BLaER1 treated with 17β-estradiol and CSF1 and Interleukin-3, amounts not matched to agents 10 nM and 100 nM (cell line): ENCODE measurements around the gene KLHL4.
"Not testable (repeated sequence)": the region's sequence is repeated elsewhere in the genome, so short reads cannot be mapped to it uniquely, and the experiment has no call there.

Experiments used
- H3K27ac ChIP-seq, 11 experiments: shearing (Covaris generic); formaldehyde crosslinking; 2 replicates each; pipeline ENCODE4 v1.8.1; 2022
- H3K27me3 ChIP-seq, 11 experiments: shearing (Covaris generic); formaldehyde crosslinking; 2 replicates each; pipeline ENCODE4 v1.8.1; 2022
- H3K36me3 ChIP-seq, 11 experiments: shearing (Covaris generic); formaldehyde crosslinking; 2 replicates each; pipeline ENCODE4 v1.8.1; 2022
- H3K4me1 ChIP-seq, 10 experiments: shearing (Covaris generic); formaldehyde crosslinking; 2 replicates each; pipeline ENCODE4 v1.8.1; 2022
- H3K4me2 ChIP-seq, 11 experiments: shearing (Covaris generic); formaldehyde crosslinking; 2 replicates each; pipeline ENCODE4 v1.8.1; 2022
- H3K4me3 ChIP-seq, 10 experiments: shearing (Covaris generic); formaldehyde crosslinking; 2 replicates each; pipeline ENCODE4 v1.8.1; 2022
- H3K9ac ChIP-seq, 11 experiments: shearing (Covaris generic); formaldehyde crosslinking; 2 replicates each; pipeline ENCODE4 v1.8.1; 2022
- H3K9me3 ChIP-seq, 11 experiments: shearing (Covaris generic); formaldehyde crosslinking; replicated peaks in 1 of 11; 2 replicates each; pipeline ENCODE4 v1.8.1; 2022
- H4K20me1 ChIP-seq, 11 experiments: shearing (Covaris generic); formaldehyde crosslinking; 2 replicates each; pipeline ENCODE4 v1.8.1; 2022
- Cebpa-rat ChIP-seq, 11 experiments: shearing (Covaris generic); IDR thresholded peaks; 2 replicates each; pipeline ENCODE4 v1.8.1; 2022

The KLHL4 gene

DNA sequence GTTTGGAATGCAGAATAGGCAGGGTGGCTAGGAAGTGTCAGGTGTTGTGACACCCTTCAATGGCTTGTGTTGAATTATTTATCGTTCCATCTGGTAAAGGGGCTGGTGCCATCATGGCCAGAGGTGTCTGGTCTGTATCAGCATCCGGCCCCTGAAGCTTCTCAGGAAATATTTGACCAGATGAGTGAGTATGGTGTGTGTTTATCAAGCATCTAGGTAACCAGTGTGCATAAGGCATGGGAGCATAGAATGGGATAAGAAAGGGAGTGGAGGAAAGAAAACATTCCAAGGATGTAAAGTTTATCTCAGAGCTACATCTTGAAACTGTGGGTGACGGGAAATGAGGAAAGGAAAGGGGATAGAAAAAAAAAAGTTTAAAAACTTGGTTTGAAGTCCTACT lies 109.4 kb downstream of the KLHL4 start:
- Histone ChIP-seq H3K4me3 (no peak overlapping the region), H4K20me1 (no peaks in the 10 kb centered on the region; a peak in 1 of 22 replicates), H3K27me3 (peaks cover 83 to 100% (median 98%) of the 10 kb centered on the region in 11 experiments), H3K9ac (no peak overlapping the region), H3K9me3 (no peaks in the 10 kb centered on the region; a peak in 1 of 22 replicates), H3K27ac (no peak overlapping the region), H3K4me1 (no peaks in the 10 kb centered on the region), H3K36me3 (no peaks in the 10 kb centered on the region), H3K4me2 (no peak overlapping the region)
- TF ChIP-seq Cebpa-rat (IDR thresholded peaks at IDR 0.05) = no peak

- Histone ChIP-seq H3K4me2 (no peak overlapping the region), H3K9me3 (peaks cover 4 to 15% (median 12%) of the 10 kb centered on the region in 11 experiments; a peak in 15 of 22 replicates), H3K27me3 (peaks cover 69 to 99% (median 94%) of the 10 kb centered on the region in 11 experiments), H3K36me3 (no peaks in the 10 kb centered on the region), H3K4me3 (no peak overlapping the region), H3K4me1 (peaks cover 0 to 23% (median 13%) of the 10 kb centered on the region in 10 experiments; a peak in 17 of 20 replicates), H3K9ac (no peak overlapping the region), H4K20me1 (no peaks in the 10 kb centered on the region; a peak in 1 of 22 replicates), H3K27ac (no peak overlapping the region)
- TF ChIP-seq Cebpa-rat (IDR thresholded peaks at IDR 0.05) = no peak
These were observed 116.8 kb downstream of the KLHL4 start for GRCh38 chrX:87634361-87634760.

DNA sequence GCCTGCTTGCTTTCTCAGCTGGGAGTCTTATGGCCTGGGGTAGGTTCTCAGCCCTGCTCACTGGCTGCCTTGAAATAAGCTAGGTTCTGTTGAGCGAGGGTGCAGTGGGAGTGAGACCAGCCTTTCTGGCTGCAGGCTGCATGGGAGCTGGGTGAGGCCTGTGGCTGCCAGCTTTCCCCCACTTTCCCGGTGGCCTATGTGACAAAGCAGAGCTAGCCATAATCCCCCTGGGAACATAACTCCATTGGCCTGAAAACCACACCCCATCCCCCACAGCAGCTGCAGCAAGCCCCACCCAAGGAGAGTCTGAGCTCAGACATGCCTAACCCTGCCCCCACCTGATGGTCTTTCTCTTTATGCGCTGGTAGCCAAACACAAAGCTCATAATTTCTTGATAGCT lies 118.9 kb downstream of the KLHL4 start:
- H3K27me3 ChIP-seq = peaks cover 71 to 99% (median 94%) of the 10 kb centered on the region in 11 experiments
- no peaks in the 10 kb centered on the region for H4K20me1 ChIP-seq
- peaks cover 4 to 20% (median 12%) of the 10 kb centered on the region in 11 experiments; a peak in 17 of 22 replicates for H3K9me3 ChIP-seq
- no peaks in the 10 kb centered on the region for H3K36me3 ChIP-seq
- peak overlapping the region in 3 of 10 experiments; percentile 10 to 29 (median 26); a peak in 3 of 20 replicates for H3K4me3 ChIP-seq
- H3K9ac ChIP-seq = peak overlapping the region in 6 of 11 experiments; percentile 21 to 62 (median 38); a peak in 6 of 22 replicates
- no peak for TF ChIP-seq Cebpa-rat (IDR thresholded peaks at IDR 0.05)
- H3K27ac ChIP-seq = peak overlapping the region in 7 of 11 experiments; percentile 46 to 80 (median 68); a peak in 11 of 22 replicates
- H3K4me2 ChIP-seq = peak overlapping the region; percentile 5 to 77 (median 67); a peak in 21 of 22 replicates
- peaks cover 0 to 23% (median 13%) of the 10 kb centered on the region in 10 experiments; a peak in 17 of 20 replicates for H3K4me1 ChIP-seq

- Histone ChIP-seq H3K4me1 (peaks cover 0 to 12% (median 7%) of the 10 kb centered on the region in 10 experiments; a peak in 17 of 20 replicates), H3K9me3 (peaks cover 15 to 33% (median 23%) of the 10 kb centered on the region in 11 experiments; a peak in 18 of 22 replicates), H3K27me3 (peaks cover 61 to 100% (median 97%) of the 10 kb centered on the region in 11 experiments)
- H3K4me2 ChIP-seq, H4K20me1 ChIP-seq, H3K4me3 ChIP-seq, H3K36me3 ChIP-seq, H3K27ac ChIP-seq, H3K9ac ChIP-seq: not testable (repeated sequence)
These were observed 123.8 kb downstream of the KLHL4 start for GRCh38 chrX:87641439-87641838.

DNA sequence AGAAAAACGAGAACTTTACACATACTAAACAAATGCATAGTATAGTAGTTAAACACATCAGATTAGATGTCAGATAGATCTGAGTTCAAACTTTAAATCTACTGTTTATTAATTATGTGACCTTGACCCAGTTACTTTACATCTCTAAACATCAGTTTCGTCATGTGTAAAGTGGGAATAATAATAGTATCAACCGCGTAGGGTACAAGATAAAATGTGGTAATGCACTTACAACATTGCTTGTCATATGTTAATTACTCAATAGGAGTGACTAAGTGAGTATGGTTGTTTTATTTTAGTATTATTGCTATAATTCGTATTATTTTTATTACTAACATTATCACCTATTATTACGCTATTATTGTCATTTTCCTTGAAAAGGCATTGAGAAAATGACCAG lies 144.2 kb downstream of the KLHL4 start:
- no peak for TF ChIP-seq Cebpa-rat (IDR thresholded peaks at IDR 0.05)
- Histone ChIP-seq H3K27me3 (peaks cover 52 to 89% (median 65%) of the 10 kb centered on the region in 11 experiments), H3K27ac (no peak overlapping the region), H3K9me3 (no peaks in the 10 kb centered on the region), H3K36me3 (no peaks in the 10 kb centered on the region), H3K4me2 (no peak overlapping the region), H3K4me3 (no peak overlapping the region), H4K20me1 (no peaks in the 10 kb centered on the region; a peak in 1 of 22 replicates), H3K4me1 (no peaks in the 10 kb centered on the region), H3K9ac (no peak overlapping the region)

GRCh38 chrX:87663421-87663820 lies 145.8 kb downstream of the KLHL4 start:
- no peak for TF ChIP-seq Cebpa-rat (IDR thresholded peaks at IDR 0.05)
- Histone ChIP-seq H3K9me3 (no peaks in the 10 kb centered on the region), H3K27ac (no peak overlapping the region), H3K27me3 (peaks cover 41 to 87% (median 59%) of the 10 kb centered on the region in 11 experiments), H3K4me2 (no peak overlapping the region), H4K20me1 (no peaks in the 10 kb centered on the region; a peak in 1 of 22 replicates), H3K9ac (no peak overlapping the region), H3K4me1 (no peaks in the 10 kb centered on the region), H3K36me3 (no peaks in the 10 kb centered on the region), H3K4me3 (no peak overlapping the region)

- TF ChIP-seq Cebpa-rat (IDR thresholded peaks at IDR 0.05) = no peak
These were observed 146.8 kb downstream of the KLHL4 start for GRCh38 chrX:87664381-87664780.

GRCh38 chrX:87679849-87680248 lies 162.2 kb downstream of the KLHL4 start:
- TF ChIP-seq Cebpa-rat (IDR thresholded peaks at IDR 0.05) = no peak
- peaks cover 47 to 90% (median 80%) of the 10 kb centered on the region in 11 experiments for H3K27me3 ChIP-seq
- H3K36me3 ChIP-seq = no peaks in the 10 kb centered on the region
- H3K4me1 ChIP-seq = no peaks in the 10 kb centered on the region
- no peaks in the 10 kb centered on the region; a peak in 1 of 22 replicates for H4K20me1 ChIP-seq
- no peak overlapping the region for H3K4me2 ChIP-seq
- no peak overlapping the region for H3K9ac ChIP-seq
- H3K4me3 ChIP-seq = no peak overlapping the region
- H3K9me3 ChIP-seq = no peaks in the 10 kb centered on the region; a peak in 1 of 22 replicates
- H3K27ac ChIP-seq = no peak overlapping the region

More at GRCh38 chrX:87664381-87664780, 146.8 kb downstream of the KLHL4 start:
- Histone ChIP-seq H4K20me1 (no peaks in the 10 kb centered on the region; a peak in 1 of 22 replicates), H3K27ac (no peak overlapping the region), H3K4me2 (no peak overlapping the region), H3K9me3 (no peaks in the 10 kb centered on the region), H3K27me3 (peaks cover 47 to 87% (median 66%) of the 10 kb centered on the region in 11 experiments), H3K36me3 (no peaks in the 10 kb centered on the region), H3K9ac (no peak overlapping the region), H3K4me1 (no peaks in the 10 kb centered on the region), H3K4me3 (no peak overlapping the region)

DNA sequence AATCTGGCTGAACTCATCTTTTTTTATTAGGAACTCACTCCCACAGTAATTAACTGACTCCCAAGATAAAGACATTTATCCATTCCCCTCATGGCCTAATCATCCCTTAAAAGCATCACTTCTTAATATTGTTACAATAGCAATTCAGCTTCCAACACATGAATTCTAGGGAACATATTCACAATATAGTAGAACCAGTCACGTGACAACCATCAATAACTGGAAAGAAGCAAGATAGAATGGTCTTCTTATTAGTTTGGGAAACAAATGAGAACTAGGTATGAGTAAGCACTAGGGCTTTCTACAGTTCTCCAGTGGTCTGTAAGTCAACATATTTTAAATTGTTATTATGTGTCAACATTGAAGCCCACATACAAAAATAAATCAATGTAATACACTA lies 170.1 kb downstream of the KLHL4 start:
- H3K9me3 ChIP-seq = no peaks in the 10 kb centered on the region
- no peaks in the 10 kb centered on the region for H3K4me1 ChIP-seq
- no peak overlapping the region for H3K9ac ChIP-seq
- TF ChIP-seq Cebpa-rat (IDR thresholded peaks at IDR 0.05) = no peak
- H3K27ac ChIP-seq = no peak overlapping the region
- H3K36me3 ChIP-seq = no peaks in the 10 kb centered on the region
- H3K4me2 ChIP-seq = no peak overlapping the region
- no peaks in the 10 kb centered on the region; a peak in 1 of 22 replicates for H4K20me1 ChIP-seq
- peaks cover 8 to 53% (median 28%) of the 10 kb centered on the region in 11 experiments; a peak in 20 of 22 replicates for H3K27me3 ChIP-seq
- H3K4me3 ChIP-seq = no peak overlapping the region

DNA sequence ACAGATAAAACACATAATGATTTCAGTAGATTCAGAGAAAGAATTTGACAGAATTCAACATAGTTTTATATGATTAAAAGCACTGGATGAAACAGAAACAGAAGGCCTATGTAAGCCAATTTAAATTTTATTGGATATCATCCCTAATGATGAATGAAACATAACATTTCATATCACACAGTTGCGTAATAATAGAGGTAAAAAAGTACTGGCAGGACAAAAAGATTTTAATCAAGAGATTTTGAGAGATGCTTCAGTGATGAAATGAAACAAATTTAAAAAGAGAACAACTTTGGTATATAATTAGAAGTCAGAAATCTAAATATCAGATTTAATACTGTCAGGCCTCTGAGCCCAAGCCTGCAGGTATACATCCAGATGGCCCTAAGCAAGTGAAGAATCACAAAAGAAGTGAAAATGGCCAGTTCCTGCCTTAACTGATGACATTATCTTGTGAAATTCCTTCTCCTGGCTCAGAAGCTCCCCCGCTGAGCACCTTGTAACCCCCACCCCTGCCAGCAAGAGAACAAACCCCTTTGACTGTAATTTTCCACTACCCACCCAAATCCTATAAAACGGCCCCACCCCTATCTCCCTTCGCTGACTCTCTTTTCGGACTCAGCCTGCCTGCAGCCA lies 170.6 kb downstream of the KLHL4 start:
- H3K9ac ChIP-seq = not testable (repeated sequence)

GRCh38 chrX:87689218-87689617 lies 171.6 kb downstream of the KLHL4 start:
- H3K9ac ChIP-seq, H3K4me2 ChIP-seq, H3K4me3 ChIP-seq, H3K27ac ChIP-seq, H3K36me3 ChIP-seq, H4K20me1 ChIP-seq, H3K4me1 ChIP-seq, H3K9me3 ChIP-seq: not testable (repeated sequence)
- peaks cover 21 to 58% (median 39%) of the 10 kb centered on the region in 11 experiments; a peak in 21 of 22 replicates for H3K27me3 ChIP-seq

More for the DNA sequence above, 170.6 kb downstream of the KLHL4 start:
- H3K9me3 ChIP-seq, H3K27ac ChIP-seq, H3K4me2 ChIP-seq, H4K20me1 ChIP-seq, H3K4me1 ChIP-seq, H3K36me3 ChIP-seq, H3K4me3 ChIP-seq: not testable (repeated sequence)
- peaks cover 13 to 54% (median 30%) of the 10 kb centered on the region in 11 experiments; a peak in 21 of 22 replicates for H3K27me3 ChIP-seq
